GM12878 (cell line): ENCODE results near the gene SORL1. TPM values are rescaled to one million over a fixed set of nuclear protein-coding genes. Genes with fewer than 3 reads are reported as not detected.

Experiments used
- ASH2L ChIP-seq: fragments of 300-600, 200-600 bp; sonication (generic); IDR thresholded peaks from 2 replicates; pipeline ENCODE4 v1.6.1; 2017; ENCODE audit warnings: low read depth, mild to moderate bottlenecking, borderline replicate concordance
- ATF7 ChIP-seq: fragments of 450-650 bp; IDR thresholded peaks from 2 replicates; pipeline ENCODE4 v1.6.1; 2016; ENCODE audit warnings: low read depth, mild to moderate bottlenecking
- CHD1 ChIP-seq: IDR thresholded peaks from 2 replicates; pipeline ENCODE4 v1.6.1; 2012; ENCODE audit warnings: low read depth, low read length, improper control_type of control experiment
- GATAD2B ChIP-seq: fragments of 450-650 bp; conservative IDR thresholded peaks from 2 replicates; pipeline ENCODE4 v1.6.1; 2017; ENCODE audit warnings: low read depth, mild to moderate bottlenecking, moderate library complexity
- HDGF ChIP-seq: fragments of 450-650 bp; IDR thresholded peaks from 2 replicates; pipeline ENCODE4 v1.6.1; 2016; ENCODE audit warnings: antibody characterized with exemption
- JUNB ChIP-seq: IDR thresholded peaks from 2 replicates; pipeline ENCODE4 v1.6.1; 2016; ENCODE audit warnings: antibody characterized with exemption, mild to moderate bottlenecking
- KDM1A ChIP-seq: fragments of 200-600 bp; sonication (generic); IDR thresholded peaks from 2 replicates; pipeline ENCODE4 v1.6.1; 2016; ENCODE audit warnings: borderline replicate concordance
- MEF2B ChIP-seq: fragments of 450-650 bp; IDR thresholded peaks from 2 replicates; pipeline ENCODE4 v1.6.1; 2018; ENCODE audit warnings: mild to moderate bottlenecking, moderate library complexity; ENCODE audit not compliant: partially characterized antibody, poor library complexity, severe bottlenecking
- MTA2 ChIP-seq: fragments of 450-650 bp; IDR thresholded peaks from 2 replicates; pipeline ENCODE4 v1.6.1; 2016; ENCODE audit warnings: low read depth, mild to moderate bottlenecking, moderate library complexity
- MTA3 ChIP-seq: IDR thresholded peaks from 2 replicates; pipeline ENCODE4 v1.6.1; 2012; ENCODE audit warnings: low read length, inconsistent platforms, borderline replicate concordance
- MXI1 ChIP-seq: fragments of 150-350 bp; IDR thresholded peaks from 2 replicates; pipeline ENCODE4 v1.6.1; 2011; ENCODE audit warnings: low read depth, mild to moderate bottlenecking, inconsistent platforms, low read length, improper control_type of control experiment
- NFXL1 ChIP-seq: fragments of 450-650 bp; IDR thresholded peaks from 2 replicates; pipeline ENCODE4 v1.6.1; 2017; ENCODE audit warnings: antibody characterized with exemption, mild to moderate bottlenecking, borderline replicate concordance
- NFYA ChIP-seq: IDR thresholded peaks from 2 replicates; pipeline ENCODE4 v1.6.1; 2011; ENCODE audit warnings: low read depth, mild to moderate bottlenecking, low read length, improper control_type of control experiment, borderline replicate concordance
- PAX8 ChIP-seq: fragments of 450-650 bp; IDR thresholded peaks from 2 replicates; pipeline ENCODE4 v1.6.1; 2017; ENCODE audit warnings: mild to moderate bottlenecking, moderate library complexity
- POLR2A ChIP-seq: IDR thresholded peaks from 2 replicates; pipeline ENCODE4 v1.6.1; 2011; ENCODE audit warnings: low read depth, mild to moderate bottlenecking, low read length
- POLR2AphosphoS2 ChIP-seq: IDR thresholded peaks from 2 replicates; pipeline ENCODE4 v1.6.1; 2011; ENCODE audit warnings: low read depth, mild to moderate bottlenecking, low read length, improper control_type of control experiment, moderate library complexity
- RAD21 ChIP-seq: IDR thresholded peaks from 2 replicates; pipeline ENCODE4 v1.6.1; 2011; ENCODE audit warnings: mild to moderate bottlenecking, low read depth, low read length, moderate library complexity; ENCODE audit not compliant: insufficient read depth
- RELA ChIP-seq: fragments of 450-650 bp; IDR thresholded peaks from 2 replicates; pipeline ENCODE4 v1.8.0; 2014; ENCODE audit warnings: borderline replicate concordance; ENCODE audit not compliant: partially characterized antibody
- RUNX3 ChIP-seq: IDR thresholded peaks from 2 replicates; pipeline ENCODE4 v1.6.1; 2012; ENCODE audit warnings: low read length, inconsistent platforms
- SIN3A ChIP-seq: IDR thresholded peaks from 2 replicates; pipeline ENCODE4 v1.6.1; 2012; ENCODE audit warnings: low read depth, low read length, improper control_type of control experiment
- SMAD5 ChIP-seq: IDR thresholded peaks from 2 replicates; pipeline ENCODE4 v1.6.1; 2016; ENCODE audit warnings: antibody characterized with exemption, low read depth
- SMARCA5 ChIP-seq: fragments of 450-650 bp; IDR thresholded peaks from 2 replicates; pipeline ENCODE4 v1.6.1; 2017; ENCODE audit warnings: mild to moderate bottlenecking
- SMC3 ChIP-seq: IDR thresholded peaks from 2 replicates; pipeline ENCODE4 v1.6.1; 2011; ENCODE audit warnings: low read length, improper control_type of control experiment, borderline replicate concordance
- SREBF1 ChIP-seq: IDR thresholded peaks from 2 replicates; pipeline ENCODE4 v1.6.1; 2012; ENCODE audit warnings: mild to moderate bottlenecking, low read length
- SUPT20H ChIP-seq: IDR thresholded peaks from 2 replicates; pipeline ENCODE4 v1.6.1; 2011; ENCODE audit warnings: low read depth, mild to moderate bottlenecking, low read length, moderate library complexity, borderline replicate concordance; ENCODE audit not compliant: control insufficient read depth
- TBL1XR1 ChIP-seq: IDR thresholded peaks from 2 replicates; pipeline ENCODE4 v1.6.1; 2012; ENCODE audit warnings: low read depth, low read length, improper control_type of control experiment
- TCF12 ChIP-seq: IDR thresholded peaks from 2 replicates; pipeline ENCODE4 v1.6.1; 2011; ENCODE audit warnings: low read depth, mild to moderate bottlenecking, low read length
- WRNIP1 ChIP-seq: IDR thresholded peaks from 2 replicates; pipeline ENCODE4 v1.6.1; 2011; ENCODE audit warnings: low read depth, low read length, improper control_type of control experiment, borderline replicate concordance
- ZNF274 ChIP-seq: IDR thresholded peaks from one replicate; pipeline ENCODE4 v1.8.0; 2011; ENCODE audit not compliant: insufficient read length, insufficient read depth
- polyA plus RNA-seq, 11 experiments: library from polyadenylated mRNA; depleted of rRNA in 4 of 11; unstranded in 6 of 11; stranded (reverse) in 5 of 11; fragments of >200 nt; fragmentation: Nextera tagmentation in 4 of 11; fragmentation: Illumina TruSeq in 1 of 11; extraction: Ambion mirVana in 4 of 11; extraction: Trizol in 1 of 11; gene quantifications; 1 replicate in 1 of 11; 2 replicates in 10 of 11; pipeline versions ENCODE4 v1.2.1 to v1.2.3, GENCODE V29; 2011 to 2016; ENCODE audit warnings: inconsistent platforms in 2 of 11, missing spikeins in 2 of 11, low read depth in 1 of 11
- total RNA-seq, 4 experiments: library from RNA; depleted of rRNA in 3 of 4; stranded (reverse); fragments of >200 nt in 3 of 4; fragmentation: Illumina TruSeq in 1 of 4; extraction: Trizol in 1 of 4; gene quantifications; 2 replicates each; pipeline versions ENCODE4 v1.2.1 to v1.2.3, GENCODE V29; 2013 to 2021
- TF ChIP-seq, protein P1 (sequence below): fragments of 150-350 bp; IDR thresholded peaks from 2 replicates; pipeline ENCODE4 v1.6.1; 2014; ENCODE audit warnings: mild to moderate bottlenecking, low read depth, low read length
- TF ChIP-seq, protein P2 (sequence below): fragments of 450-650 bp; IDR thresholded peaks from 2 replicates; pipeline ENCODE4 v1.6.1; 2016; ENCODE audit warnings: mild to moderate bottlenecking
- TF ChIP-seq, protein P3 (sequence below): fragments of 450-650 bp; conservative IDR thresholded peaks from 2 replicates; pipeline ENCODE4 v1.6.1; 2017; ENCODE audit warnings: mild to moderate bottlenecking, moderate library complexity

SORL1 gene
- total and polyA plus RNA-seq, 10 of the 15 experiments (the other 5 are each of a cell fraction or from before 2014, with no cell fraction given), result 20.2 to 107 (median 59.9) TPM

DNA sequence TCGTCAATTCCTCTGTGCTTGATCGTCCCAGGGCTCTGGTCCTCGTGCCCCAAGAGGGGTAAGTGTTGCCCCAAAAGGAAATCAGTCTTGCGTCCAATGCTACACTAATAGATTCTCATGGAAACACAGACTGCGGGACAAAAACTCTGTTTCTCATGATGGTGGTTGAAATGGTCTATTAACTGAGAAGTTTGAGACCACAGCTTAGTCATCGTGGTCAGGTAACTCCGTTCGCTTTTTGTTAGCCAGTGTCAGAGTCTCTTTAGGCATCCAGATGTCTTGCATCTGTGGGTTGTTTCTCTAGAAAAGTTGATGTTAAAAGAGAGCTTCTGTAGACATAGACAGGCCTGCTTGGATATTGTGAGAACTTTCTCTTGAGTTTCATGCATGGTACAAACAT lies 105.2 kb downstream of the SORL1 start (continued):
- TF ChIP-seq, protein P1, sequence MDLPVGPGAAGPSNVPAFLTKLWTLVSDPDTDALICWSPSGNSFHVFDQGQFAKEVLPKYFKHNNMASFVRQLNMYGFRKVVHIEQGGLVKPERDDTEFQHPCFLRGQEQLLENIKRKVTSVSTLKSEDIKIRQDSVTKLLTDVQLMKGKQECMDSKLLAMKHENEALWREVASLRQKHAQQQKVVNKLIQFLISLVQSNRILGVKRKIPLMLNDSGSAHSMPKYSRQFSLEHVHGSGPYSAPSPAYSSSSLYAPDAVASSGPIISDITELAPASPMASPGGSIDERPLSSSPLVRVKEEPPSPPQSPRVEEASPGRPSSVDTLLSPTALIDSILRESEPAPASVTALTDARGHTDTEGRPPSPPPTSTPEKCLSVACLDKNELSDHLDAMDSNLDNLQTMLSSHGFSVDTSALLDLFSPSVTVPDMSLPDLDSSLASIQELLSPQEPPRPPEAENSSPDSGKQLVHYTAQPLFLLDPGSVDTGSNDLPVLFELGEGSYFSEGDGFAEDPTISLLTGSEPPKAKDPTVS, result no peak
- TF ChIP-seq PAX8 (no peak), ATF7 (peak; percentile 53; the same call in 1 of the 2 replicates), GATAD2B (peak; percentile 65; the same call in 1 of the 2 replicates), HDGF (no peak), ASH2L (no peak), NFXL1 (no peak), ZNF274 (no peak), MTA2 (peak; percentile 88), RELA (no peak), JUNB (peak; percentile 63), NFYA (no peak), SMARCA5 (0 out of 2 replicates have a peak, but pooled peaks have one; percentile 2), TCF12 (peak; percentile 93), POLR2AphosphoS2 (no peak), SUPT20H (no peak), SMC3 (no peak), MTA3 (peak; percentile 87; the same call in 1 of the 2 replicates), TBL1XR1 (peak; percentile 19; the same call in 1 of the 2 replicates), CHD1 (no peak), WRNIP1 (no peak), RUNX3 (peak; percentile 99), RAD21 (no peak), SMAD5 (no peak), KDM1A (no peak), MXI1 (no peak), SREBF1 (no peak), MEF2B (peak; percentile 88), POLR2A (no peak), SIN3A (no peak)
- TF ChIP-seq, protein P2, sequence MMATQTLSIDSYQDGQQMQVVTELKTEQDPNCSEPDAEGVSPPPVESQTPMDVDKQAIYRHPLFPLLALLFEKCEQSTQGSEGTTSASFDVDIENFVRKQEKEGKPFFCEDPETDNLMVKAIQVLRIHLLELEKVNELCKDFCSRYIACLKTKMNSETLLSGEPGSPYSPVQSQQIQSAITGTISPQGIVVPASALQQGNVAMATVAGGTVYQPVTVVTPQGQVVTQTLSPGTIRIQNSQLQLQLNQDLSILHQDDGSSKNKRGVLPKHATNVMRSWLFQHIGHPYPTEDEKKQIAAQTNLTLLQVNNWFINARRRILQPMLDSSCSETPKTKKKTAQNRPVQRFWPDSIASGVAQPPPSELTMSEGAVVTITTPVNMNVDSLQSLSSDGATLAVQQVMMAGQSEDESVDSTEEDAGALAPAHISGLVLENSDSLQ, result peak; percentile 37; the same call in 1 of the 2 replicates
- TF ChIP-seq, protein P3, sequence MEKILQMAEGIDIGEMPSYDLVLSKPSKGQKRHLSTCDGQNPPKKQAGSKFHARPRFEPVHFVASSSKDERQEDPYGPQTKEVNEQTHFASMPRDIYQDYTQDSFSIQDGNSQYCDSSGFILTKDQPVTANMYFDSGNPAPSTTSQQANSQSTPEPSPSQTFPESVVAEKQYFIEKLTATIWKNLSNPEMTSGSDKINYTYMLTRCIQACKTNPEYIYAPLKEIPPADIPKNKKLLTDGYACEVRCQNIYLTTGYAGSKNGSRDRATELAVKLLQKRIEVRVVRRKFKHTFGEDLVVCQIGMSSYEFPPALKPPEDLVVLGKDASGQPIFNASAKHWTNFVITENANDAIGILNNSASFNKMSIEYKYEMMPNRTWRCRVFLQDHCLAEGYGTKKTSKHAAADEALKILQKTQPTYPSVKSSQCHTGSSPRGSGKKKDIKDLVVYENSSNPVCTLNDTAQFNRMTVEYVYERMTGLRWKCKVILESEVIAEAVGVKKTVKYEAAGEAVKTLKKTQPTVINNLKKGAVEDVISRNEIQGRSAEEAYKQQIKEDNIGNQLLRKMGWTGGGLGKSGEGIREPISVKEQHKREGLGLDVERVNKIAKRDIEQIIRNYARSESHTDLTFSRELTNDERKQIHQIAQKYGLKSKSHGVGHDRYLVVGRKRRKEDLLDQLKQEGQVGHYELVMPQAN, result no peak
